ENCODE results near the gene POU2F3.

POU2F3 gene

GRCh38 chr11:120239713-120240640 lies at the start of gene POU2F3:
POU2F3 (plus strand) TSS chr11:120240140; CDS start chr11:120240344, 204 bp downstream.
- H3K4me3 ChIP-seq (ENCODE audit: low read length): no peak within 1 kb of the TSS
- H3K4me1 ChIP-seq (ENCODE audit: low read length): no peaks in the 10 kb centered on the region
- H3K9me3 ChIP-seq (ENCODE audit: insufficient read depth, low read length): no peaks in the 10 kb centered on the region
- no peaks in the 10 kb centered on the region for H3K79me2 ChIP-seq (ENCODE audit: low read length)
- H4K20me1 ChIP-seq (ENCODE audit: insufficient read depth, low read length): no peaks in the 10 kb centered on the region
- H3K27me3 ChIP-seq (ENCODE audit: low read depth, low read length): peaks cover 64% of the 10 kb centered on the region
- no peak within 1 kb of the TSS for H3K4me2 ChIP-seq (ENCODE audit: low read length)
- no peak for TF ChIP-seq EZH2phosphoT487 (IDR thresholded peaks at IDR 0.05; ENCODE audit: low read depth)
- no peak; the same call in 1 of the 2 replicates for TF ChIP-seq CTCF (IDR thresholded peaks at IDR 0.05; ENCODE audit: low read depth, low read length)
- no peak within 1 kb of the TSS for H3K27ac ChIP-seq (ENCODE audit: low read length)
- H2AFZ ChIP-seq (ENCODE audit: low read depth, low read length): no peak within 1 kb of the TSS
- H3K9ac ChIP-seq (ENCODE audit: low read length): no peak within 1 kb of the TSS
- H3K36me3 ChIP-seq (replicated peaks; ENCODE audit: low read depth, low read length): no peaks in the 10 kb centered on the region

- H3K9ac ChIP-seq (ENCODE audit: low read length): no peak overlapping the region
- H3K4me1 ChIP-seq (ENCODE audit: low read length): peaks cover 15% of the 10 kb centered on the region
- no peak overlapping the region for H3K4me2 ChIP-seq (ENCODE audit: low read length)
- H2AFZ ChIP-seq (ENCODE audit: low read depth, low read length): no peak overlapping the region
- H3K9me3 ChIP-seq (ENCODE audit: insufficient read depth, low read length): no peaks in the 10 kb centered on the region
- H3K27me3 ChIP-seq (ENCODE audit: low read depth, low read length): peaks cover 17% of the 10 kb centered on the region; the same call in 1 of the 2 replicates
- no peaks in the 10 kb centered on the region for H3K79me2 ChIP-seq (ENCODE audit: low read length)
- no peaks in the 10 kb centered on the region for H3K36me3 ChIP-seq (replicated peaks; ENCODE audit: low read depth, low read length)
- no peak overlapping the region for H3K27ac ChIP-seq (ENCODE audit: low read length)
- TF ChIP-seq EZH2phosphoT487 (IDR thresholded peaks at IDR 0.05; ENCODE audit: low read depth) (no peak), CTCF (IDR thresholded peaks at IDR 0.05; ENCODE audit: low read depth, low read length) (no peak)
- no peaks in the 10 kb centered on the region for H4K20me1 ChIP-seq (ENCODE audit: insufficient read depth, low read length)
- H3K4me3 ChIP-seq (ENCODE audit: low read length): no peak overlapping the region
Measured at GRCh38 chr11:120191058-120191457, 48.9 kb upstream of the POU2F3 start.

DNA sequence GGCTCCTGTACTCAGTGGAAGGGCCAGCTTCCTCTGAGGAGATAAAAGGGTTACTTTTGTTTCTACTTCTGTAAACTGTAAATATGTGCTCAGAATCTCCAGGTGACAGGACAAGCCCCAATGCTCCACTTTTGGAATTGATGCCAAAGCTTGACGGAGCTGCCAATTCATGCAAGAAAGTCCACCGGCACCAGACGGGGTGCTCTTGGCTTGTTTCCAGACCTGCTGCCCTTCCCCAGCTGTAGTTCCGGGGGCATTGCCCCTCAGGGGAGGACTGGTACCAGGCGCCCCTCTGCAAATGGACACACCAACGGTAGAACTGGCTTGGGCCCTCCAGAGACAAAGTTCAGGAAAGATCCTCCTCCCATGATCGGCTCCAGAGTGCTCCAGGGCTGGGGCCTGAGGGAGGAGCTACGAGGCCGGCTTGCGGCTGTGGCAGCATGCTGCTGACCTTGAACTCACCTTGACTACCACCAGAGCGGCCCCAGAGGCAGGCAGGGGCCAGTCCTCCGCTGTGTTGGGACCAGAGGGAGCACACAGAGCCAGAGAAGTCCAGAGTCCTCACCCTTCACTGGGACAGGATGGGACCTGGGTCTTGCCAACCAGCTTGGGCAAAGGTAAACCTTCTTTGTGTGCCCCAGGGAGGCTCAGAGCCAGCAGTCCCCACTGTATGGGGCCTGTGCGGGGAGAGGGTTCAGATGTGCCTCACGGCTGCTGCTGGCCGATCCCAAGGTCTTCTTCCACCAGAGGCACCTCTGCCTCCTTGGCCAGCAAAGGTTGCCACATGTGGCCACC lies 46.9 kb upstream of the POU2F3 start:
- TF ChIP-seq CTCF (IDR thresholded peaks at IDR 0.05; ENCODE audit: low read depth, low read length): no peak
- TF ChIP-seq EZH2phosphoT487 (IDR thresholded peaks at IDR 0.05; ENCODE audit: low read depth): no peak
- H3K4me3 ChIP-seq (ENCODE audit: low read length): no peak overlapping the region
- no peak overlapping the region for H3K27ac ChIP-seq (ENCODE audit: low read length)
- no peaks in the 10 kb centered on the region for H3K79me2 ChIP-seq (ENCODE audit: low read length)
- no peak overlapping the region for H3K9ac ChIP-seq (ENCODE audit: low read length)
- no peaks in the 10 kb centered on the region for H3K9me3 ChIP-seq (ENCODE audit: insufficient read depth, low read length)
- H2AFZ ChIP-seq (ENCODE audit: low read depth, low read length): no peak overlapping the region
- H3K27me3 ChIP-seq (ENCODE audit: low read depth, low read length): peaks cover 27% of the 10 kb centered on the region; the same call in 1 of the 2 replicates
- no peaks in the 10 kb centered on the region for H4K20me1 ChIP-seq (ENCODE audit: insufficient read depth, low read length)
- no peaks in the 10 kb centered on the region for H3K4me1 ChIP-seq (ENCODE audit: low read length)
- no peak overlapping the region for H3K4me2 ChIP-seq (ENCODE audit: low read length)
- H3K36me3 ChIP-seq (replicated peaks; ENCODE audit: low read depth, low read length): no peaks in the 10 kb centered on the region

GRCh38 chr11:120194166-120194565 lies 45.8 kb upstream of the POU2F3 start:
- no peaks in the 10 kb centered on the region for H3K4me1 ChIP-seq (ENCODE audit: low read length)
- no peak overlapping the region for H3K4me3 ChIP-seq (ENCODE audit: low read length)
- no peak overlapping the region for H3K9ac ChIP-seq (ENCODE audit: low read length)
- no peak overlapping the region for H3K4me2 ChIP-seq (ENCODE audit: low read length)
- H3K79me2 ChIP-seq (ENCODE audit: low read length): no peaks in the 10 kb centered on the region
- H4K20me1 ChIP-seq (ENCODE audit: insufficient read depth, low read length): no peaks in the 10 kb centered on the region
- no peak overlapping the region for H3K27ac ChIP-seq (ENCODE audit: low read length)
- no peak for TF ChIP-seq EZH2phosphoT487 (IDR thresholded peaks at IDR 0.05; ENCODE audit: low read depth)
- TF ChIP-seq CTCF (IDR thresholded peaks at IDR 0.05; ENCODE audit: low read depth, low read length): no peak
- no peaks in the 10 kb centered on the region for H3K9me3 ChIP-seq (ENCODE audit: insufficient read depth, low read length)
- no peaks in the 10 kb centered on the region for H3K36me3 ChIP-seq (replicated peaks; ENCODE audit: low read depth, low read length)
- H3K27me3 ChIP-seq (ENCODE audit: low read depth, low read length): peaks cover 27% of the 10 kb centered on the region; the same call in 1 of the 2 replicates
- no peak overlapping the region for H2AFZ ChIP-seq (ENCODE audit: low read depth, low read length)
